ENCODE measurements around the gene LRRFIP2. TPM values are rescaled to one million over a fixed set of nuclear protein-coding genes. Genes with fewer than 3 reads are reported as not detected.
"Not testable (repeated sequence)": the region's sequence is repeated elsewhere in the genome, so short reads cannot be mapped to it uniquely, and the experiment has no call there.

LRRFIP2 gene
- total RNA-seq, 1 donor from 2014 or later: 87.2 TPM

GRCh38 chr3:37189109-37189508, 14.7 kb upstream of the LRRFIP2 start:
- no peak for DNase-seq (ENCODE audit: low read depth)

GRCh38 chr3:37183976-37184375, 9.6 kb upstream of the LRRFIP2 start:
- DNase-seq (ENCODE audit: low read depth): peak; percentile 40

- peak; percentile 50 for DNase-seq (ENCODE audit: low read depth)
Observed at GRCh38 chr3:37183375-37183831, 9.0 kb upstream of the LRRFIP2 start.

- DNase-seq (ENCODE audit: low read depth): no peak
Observed at GRCh38 chr3:37182816-37183215, 8.4 kb upstream of the LRRFIP2 start.

GRCh38 chr3:37181756-37182155, 7.4 kb upstream of the LRRFIP2 start:
- DNase-seq (ENCODE audit: low read depth): no peak

GRCh38 chr3:37179144-37179967, 5.0 kb upstream of the LRRFIP2 start:
- no peak for DNase-seq (ENCODE audit: low read depth)

GRCh38 chr3:37173806-37174205, 576 bp downstream of the LRRFIP2 start:
- no peak for DNase-seq (ENCODE audit: low read depth)

GRCh38 chr3:37171144-37171543, 3.2 kb downstream of the LRRFIP2 start:
- peak; percentile 72 for DNase-seq (ENCODE audit: low read depth)

- DNase-seq (ENCODE audit: low read depth): no peak
Observed at GRCh38 chr3:37170513-37170912, 3.9 kb downstream of the LRRFIP2 start.

- DNase-seq (ENCODE audit: low read depth): no peak
Observed at GRCh38 chr3:37170060-37170459, 4.3 kb downstream of the LRRFIP2 start.

- no peak for DNase-seq (ENCODE audit: low read depth)
Observed at GRCh38 chr3:37168896-37169295, 5.5 kb downstream of the LRRFIP2 start.

GRCh38 chr3:37163262-37164015, 10.9 kb downstream of the LRRFIP2 start:
- DNase-seq (ENCODE audit: low read depth): peak; percentile 39

GRCh38 chr3:37162501-37163245, 11.7 kb downstream of the LRRFIP2 start:
- no peak for DNase-seq (ENCODE audit: low read depth)

- no peak for DNase-seq (ENCODE audit: low read depth)
Observed at GRCh38 chr3:37161351-37161750, 13.0 kb downstream of the LRRFIP2 start.

GRCh38 chr3:37155782-37156181, 18.6 kb downstream of the LRRFIP2 start:
- no peak for DNase-seq (ENCODE audit: low read depth)

- no peak for DNase-seq (ENCODE audit: low read depth)
Observed at GRCh38 chr3:37154668-37155314, 19.6 kb downstream of the LRRFIP2 start.

GRCh38 chr3:37150621-37151020, 23.8 kb downstream of the LRRFIP2 start:
- DNase-seq (ENCODE audit: low read depth): no peak

GRCh38 chr3:37149257-37149656, 25.1 kb downstream of the LRRFIP2 start:
- no peak for DNase-seq (ENCODE audit: low read depth)

- peak; percentile 58 for DNase-seq (ENCODE audit: low read depth)
Observed at GRCh38 chr3:37148208-37148607, 26.2 kb downstream of the LRRFIP2 start.

- no peak for DNase-seq (ENCODE audit: low read depth)
Observed at GRCh38 chr3:37147666-37148065, 26.7 kb downstream of the LRRFIP2 start.

- not testable (repeated sequence) for DNase-seq (ENCODE audit: low read depth)
Observed at GRCh38 chr3:37146927-37147326, 27.5 kb downstream of the LRRFIP2 start.
